Measurements from ENCODE around the gene MAML3.

Gene MAML3

DNA sequence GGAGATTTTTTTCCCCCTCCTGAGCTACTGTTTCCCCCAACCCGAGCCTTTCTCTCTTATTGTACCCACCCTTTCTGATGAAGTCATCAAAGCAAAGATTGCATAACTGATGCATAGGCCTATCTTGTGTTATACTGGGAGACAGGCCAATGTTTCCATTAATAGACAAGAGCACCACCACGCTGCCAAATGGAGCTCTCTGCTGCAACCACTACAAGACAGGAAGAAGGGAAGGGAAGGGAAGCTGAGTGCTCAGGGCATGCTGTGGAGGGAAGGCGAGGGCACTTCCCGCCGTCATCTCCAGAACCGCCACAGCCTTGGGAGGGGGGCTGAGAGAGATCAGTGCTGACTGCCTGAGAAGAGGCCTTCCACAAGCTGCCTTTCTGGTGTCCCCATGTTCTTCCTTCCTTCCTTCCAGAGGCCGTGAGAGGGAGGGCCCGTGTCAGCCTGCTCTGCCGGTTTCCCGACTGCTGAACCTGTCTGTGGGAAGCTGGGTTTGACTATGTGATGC lies 413.4 kb downstream of the MAML3 start:
- no peak for DNase-seq (ENCODE audit: extremely low read depth in 1 of 2, low read depth in 1 of 2)

DNA sequence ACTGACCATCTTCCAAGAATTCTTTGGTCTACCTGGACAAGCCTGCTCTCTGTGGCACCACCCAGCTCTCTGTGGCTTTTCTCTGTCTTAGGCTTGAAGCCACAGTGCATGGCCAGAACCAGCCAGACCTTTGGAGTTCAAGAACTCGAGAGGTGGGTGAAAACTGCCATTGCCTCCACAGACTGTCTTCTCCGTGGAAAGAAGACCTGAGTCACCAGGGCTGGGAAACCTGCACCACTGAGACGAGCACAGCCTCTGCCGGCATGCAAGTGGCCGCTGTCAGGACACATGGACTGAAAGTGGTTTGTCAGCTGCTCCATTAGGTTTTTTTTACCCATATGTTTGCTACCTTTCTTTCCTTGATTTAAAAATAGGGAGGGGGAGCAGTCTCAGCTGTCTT lies 413.9 kb downstream of the MAML3 start:
- DNase-seq (ENCODE audit: extremely low read depth in 1 of 2, low read depth in 1 of 2), result no peak

DNA sequence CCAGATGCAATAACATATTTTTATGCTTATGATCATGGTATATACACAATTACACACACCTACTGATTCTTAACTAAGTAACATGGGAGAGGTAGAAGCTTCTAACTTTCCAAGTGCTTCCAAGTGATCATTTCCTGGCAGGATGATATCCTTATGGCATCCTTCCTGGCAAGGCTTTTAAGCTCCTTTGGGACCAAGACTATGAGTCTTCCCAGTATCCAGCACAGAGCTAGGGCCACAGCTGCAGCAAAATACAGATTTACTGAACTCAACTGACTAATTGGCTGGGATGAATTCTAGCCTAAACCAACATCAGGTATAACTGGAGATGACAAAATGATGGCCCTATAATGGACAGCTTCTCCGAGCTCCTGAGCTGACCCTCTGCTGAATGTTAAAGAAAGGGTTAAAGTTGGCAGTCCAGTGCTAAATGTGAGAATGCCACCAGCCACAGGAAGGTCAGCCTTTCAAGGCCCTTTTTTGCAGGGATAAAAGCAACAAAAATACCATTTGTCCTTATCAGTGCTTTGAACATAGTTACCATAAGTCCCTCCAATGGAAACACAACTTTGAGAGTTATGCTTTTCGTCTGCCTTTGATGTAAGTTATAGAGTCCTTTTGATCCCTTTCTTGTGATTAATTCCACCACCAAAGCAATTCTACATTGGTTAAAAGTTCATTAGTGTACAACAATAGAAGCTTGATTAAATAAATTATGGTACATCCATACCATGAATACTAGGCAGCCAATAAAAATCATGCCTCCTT lies 415.0 kb downstream of the MAML3 start:
- DNase-seq (ENCODE audit: extremely low read depth in 1 of 2, low read depth in 1 of 2), result no peak

DNA sequence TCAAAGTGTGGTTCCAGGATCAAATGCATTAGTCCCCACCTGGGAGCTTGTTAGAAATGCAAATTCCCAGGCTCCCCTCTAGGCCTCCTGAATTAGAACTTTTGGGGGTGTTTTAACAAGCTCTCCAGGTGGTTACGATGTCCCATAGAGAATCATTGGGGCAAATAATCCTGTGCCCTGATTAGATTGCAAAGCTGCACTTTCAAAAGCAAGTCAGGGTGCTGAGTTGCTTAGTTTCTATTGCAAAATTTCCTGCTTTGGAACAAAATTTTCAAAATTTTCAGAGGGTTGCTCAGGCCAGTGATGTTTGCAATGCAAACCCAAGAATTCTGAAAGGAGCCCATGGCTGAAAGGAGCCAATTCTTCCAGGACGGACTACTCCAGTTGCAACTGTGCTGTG lies 417.3 kb downstream of the MAML3 start:
- DNase-seq (ENCODE audit: extremely low read depth in 1 of 2, low read depth in 1 of 2), result no peak

DNA sequence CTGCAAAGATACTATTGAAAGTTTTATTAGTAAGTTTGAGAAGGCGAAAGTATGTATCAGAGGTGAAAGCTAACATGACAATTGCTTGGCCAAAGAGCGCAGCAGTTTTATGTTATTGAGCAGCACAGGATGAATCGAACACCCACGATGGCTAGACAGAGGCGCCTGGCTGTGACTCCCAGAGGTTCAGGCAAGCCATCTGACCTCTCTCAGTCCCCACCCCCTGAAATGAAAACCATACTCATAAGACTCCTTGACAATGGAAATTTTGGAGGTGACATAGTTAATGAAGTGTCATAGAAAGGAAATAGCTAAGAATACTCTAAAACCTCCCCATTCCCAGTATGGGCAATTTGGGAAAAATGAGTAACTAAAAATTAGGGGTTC lies 417.7 kb downstream of the MAML3 start:
- DNase-seq (ENCODE audit: extremely low read depth in 1 of 2, low read depth in 1 of 2), result no peak

DNA sequence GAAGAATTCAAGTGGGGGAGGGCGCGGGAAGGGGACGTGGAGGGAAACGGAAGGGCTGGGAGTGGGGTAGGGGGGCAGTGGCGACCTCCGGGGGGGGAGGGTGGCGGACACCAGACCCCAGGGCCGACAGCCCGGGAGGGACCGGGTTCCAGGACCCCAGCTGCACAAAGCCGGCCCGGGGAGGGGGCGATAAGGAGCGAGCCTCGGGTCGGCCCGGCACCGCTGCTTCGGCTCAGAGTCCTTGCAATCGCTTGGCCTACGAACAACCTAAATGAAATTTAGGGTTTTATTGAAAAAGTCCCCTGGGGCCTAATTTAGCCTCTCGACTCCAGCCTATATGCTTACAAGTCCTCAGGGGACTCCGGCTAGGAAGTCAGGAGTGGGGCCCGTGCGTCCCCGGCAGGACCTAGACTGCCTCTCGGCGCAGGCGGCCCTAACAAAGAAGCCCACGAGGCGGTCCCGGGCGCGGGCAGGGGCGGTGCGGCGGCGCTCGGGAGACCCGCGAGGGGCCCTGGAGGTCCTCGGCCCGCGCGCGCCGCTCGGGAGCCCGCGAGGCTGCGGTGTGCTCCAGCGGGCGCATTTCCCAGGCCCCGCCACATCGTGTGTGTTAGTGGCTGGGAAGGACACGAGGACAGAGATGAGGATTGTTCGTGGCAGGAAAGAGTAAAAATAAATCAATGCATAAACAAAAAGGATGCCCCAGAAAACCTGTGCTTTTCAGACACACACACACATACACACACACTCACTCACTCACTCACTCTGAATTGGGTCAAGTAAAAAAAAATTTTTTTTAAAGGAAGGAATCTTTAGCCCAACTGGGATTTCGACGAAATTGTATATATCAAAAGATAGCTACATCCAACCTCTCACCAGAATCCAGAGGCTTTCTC lies 418.4 kb downstream of the MAML3 start:
- DNase-seq (ENCODE audit: extremely low read depth in 1 of 2, low read depth in 1 of 2), result no peak

DNA sequence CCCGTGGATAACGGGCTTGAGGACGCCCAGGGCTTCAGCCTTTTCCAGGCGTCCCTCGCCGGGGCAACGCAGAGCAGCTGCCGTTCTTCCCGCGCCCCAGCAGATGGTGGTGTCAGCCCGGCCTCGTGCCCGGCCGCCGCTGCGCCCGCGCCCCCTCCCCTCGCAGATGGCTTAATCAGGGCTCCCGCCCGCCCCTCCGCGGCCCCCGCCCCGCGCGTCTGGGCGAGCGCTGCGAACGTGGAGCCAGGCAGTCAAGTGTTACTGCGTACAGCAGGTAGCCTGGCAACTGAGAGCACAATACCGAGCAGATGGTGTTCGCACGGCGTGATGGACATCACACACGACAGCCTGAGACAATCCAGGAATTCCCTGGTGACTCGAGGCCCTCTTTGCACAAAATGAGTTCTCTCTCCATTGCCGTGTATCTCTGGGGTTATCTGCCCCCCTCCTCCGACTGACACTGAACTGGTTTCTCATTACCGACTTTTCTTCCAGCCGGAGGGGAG lies 419.1 kb downstream of the MAML3 start:
- DNase-seq (ENCODE audit: extremely low read depth in 1 of 2, low read depth in 1 of 2), result peak; percentile 4 to 16

DNA sequence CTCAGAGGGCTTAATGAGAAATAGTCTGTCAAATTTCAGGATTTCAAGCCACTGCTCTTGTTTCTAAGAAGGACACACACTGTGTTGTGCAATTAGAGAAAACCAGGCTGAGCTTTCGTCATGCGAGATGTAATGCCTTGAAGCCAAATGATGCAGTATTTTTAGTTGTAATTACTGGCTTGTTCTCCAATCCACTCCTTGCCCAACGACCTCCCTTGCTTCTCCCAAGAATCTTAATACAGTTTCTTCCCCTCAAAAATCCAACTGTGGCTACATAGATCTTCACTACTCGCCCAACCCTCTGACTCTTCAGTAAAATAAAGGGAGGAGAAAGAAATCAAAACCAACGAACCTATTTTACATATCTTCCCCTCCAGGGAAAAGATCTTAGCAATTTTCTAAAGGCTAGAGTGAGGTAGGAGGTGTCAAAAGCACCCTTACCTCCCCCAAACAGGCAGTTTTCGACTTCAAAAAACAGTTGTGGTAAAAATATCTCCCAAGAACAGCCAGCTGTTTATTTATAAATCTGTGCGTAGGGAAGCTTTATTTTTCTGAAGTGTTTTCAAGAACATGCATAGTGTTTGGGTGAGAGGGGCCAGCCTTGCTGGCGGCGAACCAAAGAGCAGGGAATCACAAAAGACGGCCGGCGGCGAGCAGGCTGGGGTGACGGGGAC lies 419.6 kb downstream of the MAML3 start:
- no peak for DNase-seq (ENCODE audit: extremely low read depth in 1 of 2, low read depth in 1 of 2)

DNA sequence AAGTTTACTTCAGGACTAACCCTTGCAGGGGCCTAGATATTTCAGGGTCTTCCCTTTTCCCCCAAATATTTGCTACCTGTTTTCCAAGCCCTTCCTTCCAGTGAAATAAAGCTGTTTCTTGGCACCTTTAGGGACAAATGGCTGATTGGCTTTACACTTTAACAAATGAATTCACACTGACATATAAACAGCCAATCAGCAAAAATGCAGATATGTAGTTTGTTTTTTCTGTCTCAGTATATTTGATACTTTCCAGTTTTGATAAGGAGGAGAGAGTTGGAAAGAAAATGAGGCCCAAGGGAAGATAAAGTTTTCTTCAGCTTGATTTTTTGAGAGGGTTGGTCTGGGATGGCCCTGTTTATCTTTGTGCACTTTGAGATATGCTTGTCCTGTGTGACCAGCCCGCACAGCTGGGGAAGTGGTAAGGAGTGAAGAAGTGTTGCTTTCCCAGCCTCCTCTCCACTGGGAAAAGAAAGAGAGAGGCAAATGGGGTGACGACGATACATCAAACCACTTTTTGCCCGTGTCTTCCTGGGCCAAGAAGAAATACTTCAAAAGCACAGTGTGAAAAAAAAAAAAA lies 420.9 kb downstream of the MAML3 start:
- DNase-seq (ENCODE audit: extremely low read depth in 1 of 2, low read depth in 1 of 2), result no peak

DNA sequence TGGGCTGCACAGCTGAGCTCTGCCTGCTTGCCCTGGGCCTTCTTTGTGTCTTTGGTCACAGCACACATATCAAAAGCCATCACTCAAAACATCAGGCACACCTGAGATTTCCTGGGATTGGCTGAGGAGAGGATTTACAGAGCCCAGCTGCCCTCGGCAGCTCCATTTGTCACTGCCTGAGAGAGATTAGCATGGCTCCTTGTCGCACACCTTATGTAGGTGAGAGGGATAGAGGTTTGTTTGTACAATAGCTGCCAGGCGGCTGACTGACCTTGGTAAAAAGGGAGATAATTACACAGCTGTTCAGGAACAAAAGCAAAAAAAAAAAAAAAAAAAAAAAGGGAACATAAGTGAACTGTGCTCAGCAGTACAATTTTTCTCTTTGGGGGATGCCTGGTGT lies 425.1 kb downstream of the MAML3 start:
- DNase-seq (ENCODE audit: extremely low read depth in 1 of 2, low read depth in 1 of 2), result no peak

DNA sequence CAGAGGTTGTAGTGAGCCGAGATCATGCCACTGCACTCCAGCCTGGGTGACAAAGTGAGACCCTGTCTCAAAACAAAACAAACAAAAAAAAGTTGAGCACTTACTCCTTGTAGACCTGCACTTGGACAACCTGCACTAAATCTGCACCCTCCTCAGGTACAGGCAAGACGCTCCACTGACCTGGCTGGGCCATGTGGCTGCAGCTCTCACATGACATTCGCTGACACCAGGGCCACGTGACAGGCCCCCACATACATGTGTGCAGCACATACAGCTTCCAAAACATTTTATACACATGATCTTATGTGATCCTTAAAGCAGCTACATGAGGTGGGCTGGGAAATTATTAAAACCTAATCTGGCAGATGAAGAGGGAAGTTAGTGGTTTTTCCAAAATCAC lies 425.8 kb downstream of the MAML3 start:
- DNase-seq (ENCODE audit: extremely low read depth in 1 of 2, low read depth in 1 of 2), result no peak

DNA sequence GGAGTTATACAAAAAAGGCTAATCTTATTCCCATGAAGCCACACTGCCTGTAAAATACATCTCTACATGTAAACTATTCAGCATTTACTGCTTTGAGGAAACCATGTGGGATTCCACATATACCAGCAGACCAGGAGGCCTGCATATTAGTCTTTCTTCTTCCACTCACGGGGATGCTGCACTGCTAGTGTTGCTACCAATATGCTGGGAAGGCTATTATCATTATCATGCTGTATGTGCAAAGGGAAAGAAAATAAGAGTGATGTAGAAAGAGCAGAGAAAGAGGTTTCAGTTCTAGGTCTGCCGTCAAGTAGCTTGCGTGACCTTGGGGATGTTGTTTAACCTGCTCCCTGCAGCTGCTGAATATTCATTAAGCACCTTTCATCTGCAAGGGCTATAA lies 427.4 kb downstream of the MAML3 start:
- DNase-seq (ENCODE audit: extremely low read depth in 1 of 2, low read depth in 1 of 2), result no peak

DNA sequence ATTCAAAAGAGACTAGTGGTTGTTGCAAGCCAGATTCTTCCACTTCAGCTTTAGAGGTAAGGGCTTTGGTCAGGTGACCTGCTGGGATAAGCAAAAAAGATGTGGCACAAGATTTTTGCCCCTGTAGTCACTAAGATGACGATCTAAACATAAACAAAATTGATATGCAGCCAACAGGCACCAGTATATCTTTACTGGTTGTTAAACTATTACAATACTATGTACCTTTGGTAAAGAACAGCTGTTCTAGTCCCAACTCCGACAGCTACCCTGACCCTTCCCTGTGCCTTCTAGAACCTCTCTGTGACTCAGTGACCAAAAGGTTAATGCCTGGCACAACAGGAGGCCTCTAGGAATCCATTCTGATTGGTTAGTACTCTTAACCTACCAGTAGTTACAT lies 428.7 kb downstream of the MAML3 start:
- no peak for DNase-seq (ENCODE audit: extremely low read depth in 1 of 2, low read depth in 1 of 2)

DNA sequence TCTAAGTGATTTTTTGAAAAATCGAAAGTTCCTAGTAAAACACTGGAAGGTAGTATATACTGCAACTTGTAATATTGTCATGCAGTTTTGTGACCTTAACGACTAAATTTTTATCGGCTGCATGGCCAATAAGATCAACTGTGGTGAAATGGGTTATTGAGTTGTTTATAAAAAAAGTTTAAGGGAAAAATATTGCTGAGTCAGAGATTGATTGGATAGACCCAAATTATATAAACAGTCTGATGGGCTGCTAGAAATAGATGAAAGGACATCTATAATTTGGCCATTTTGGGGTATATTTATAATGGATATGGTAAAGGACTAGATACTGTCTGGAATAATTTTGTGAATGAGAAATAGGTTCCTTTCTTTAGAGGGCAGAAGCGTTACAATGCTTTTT lies 432.2 kb downstream of the MAML3 start:
- no peak for DNase-seq (ENCODE audit: extremely low read depth in 1 of 2, low read depth in 1 of 2)

DNA sequence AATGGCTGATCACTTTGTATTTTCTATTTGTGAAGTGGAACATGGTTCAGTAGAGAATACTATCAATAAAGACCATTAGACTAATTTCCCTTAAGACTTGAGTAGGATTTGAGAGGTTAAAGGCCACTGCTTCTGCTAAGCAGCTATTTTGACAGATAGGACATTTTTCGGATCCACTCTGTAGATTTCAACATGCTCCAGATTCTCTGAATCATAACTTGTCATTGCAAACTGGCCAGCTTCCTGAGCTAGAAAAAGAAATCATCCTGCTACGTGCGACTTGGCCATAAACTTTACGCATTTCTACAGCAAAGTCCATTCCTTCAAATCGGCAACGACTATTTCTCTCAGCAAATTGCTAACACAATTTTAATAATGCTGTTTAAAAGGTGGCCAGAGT lies 433.2 kb downstream of the MAML3 start:
- DNase-seq (ENCODE audit: extremely low read depth in 1 of 2, low read depth in 1 of 2), result no peak

DNA sequence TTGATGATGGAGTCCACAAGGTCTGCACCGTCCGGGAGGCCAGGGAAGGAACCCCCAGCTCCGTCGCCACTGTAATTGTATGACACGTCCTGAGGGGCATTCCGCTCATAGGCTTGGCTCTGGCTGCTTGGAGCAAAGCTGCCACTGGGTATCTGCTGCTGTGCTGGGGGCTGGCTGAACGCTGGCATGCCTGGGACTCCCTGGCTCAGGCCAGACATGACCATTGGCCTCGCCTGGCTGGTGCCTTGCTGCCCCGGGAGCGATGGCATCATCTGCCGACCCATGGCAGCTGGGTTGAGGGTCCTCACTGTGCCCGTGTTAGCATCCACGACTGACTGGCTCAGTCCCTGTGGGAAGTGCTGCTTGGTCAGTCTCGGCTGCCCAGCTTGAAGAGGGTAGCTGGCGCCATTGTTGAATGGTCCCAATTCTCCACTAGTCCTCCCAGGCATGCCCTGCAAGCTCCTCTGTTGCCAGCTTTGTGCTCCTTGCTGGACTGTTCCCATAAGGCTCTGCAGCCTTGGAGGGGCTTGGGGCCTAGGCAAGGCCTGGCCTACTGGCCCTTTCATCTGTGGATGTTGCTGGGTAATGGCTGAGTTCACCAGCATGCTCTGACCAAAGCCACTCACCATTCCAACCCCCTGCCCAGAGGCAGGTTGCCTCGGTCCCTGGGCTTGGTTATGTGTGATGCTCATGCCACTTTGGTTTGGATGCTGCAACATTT lies 434.4 kb downstream of the MAML3 start:
- DNase-seq (ENCODE audit: extremely low read depth in 1 of 2, low read depth in 1 of 2), result no peak

DNA sequence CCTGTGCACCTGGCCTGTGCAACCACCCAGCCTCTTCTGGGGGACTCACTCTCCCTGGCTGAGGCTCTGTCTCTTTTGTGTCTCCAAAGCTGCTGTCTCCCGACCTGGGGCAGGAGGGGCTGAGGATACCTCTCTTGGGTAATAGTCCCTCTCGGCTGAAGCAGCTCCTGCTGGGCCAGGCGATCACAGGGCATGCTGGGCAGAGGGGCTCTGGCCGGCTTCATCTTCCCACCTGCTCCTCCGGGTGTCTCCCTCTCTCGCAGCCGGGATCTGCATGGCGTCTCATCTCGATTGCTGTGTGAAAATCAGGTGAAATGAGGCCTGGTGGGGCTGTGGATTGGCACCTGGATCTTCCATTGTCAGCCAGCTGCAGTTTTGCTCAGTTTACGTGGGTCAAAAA lies 435.2 kb downstream of the MAML3 start:
- no peak for DNase-seq (ENCODE audit: extremely low read depth in 1 of 2, low read depth in 1 of 2)

DNA sequence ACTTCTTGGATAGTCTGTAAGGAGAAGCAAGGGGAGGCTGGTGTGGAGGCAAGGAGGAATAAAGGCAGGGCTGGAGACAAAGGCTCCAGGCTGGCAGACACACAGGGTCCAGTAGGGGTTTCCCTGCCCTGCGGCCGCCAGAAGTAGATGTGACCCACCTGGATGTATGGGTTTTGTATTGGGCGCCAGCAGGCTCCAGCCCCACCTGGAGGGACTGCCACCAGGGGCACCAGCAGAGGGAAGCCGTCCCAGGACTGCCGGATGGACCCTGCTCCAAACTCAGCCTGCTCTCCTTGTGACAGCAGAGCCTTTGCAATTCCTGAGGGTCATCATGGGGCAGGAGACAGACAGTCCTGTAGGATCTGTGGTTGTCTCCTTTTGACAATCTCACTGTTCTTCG lies 435.6 kb downstream of the MAML3 start:
- DNase-seq (ENCODE audit: extremely low read depth in 1 of 2, low read depth in 1 of 2), result no peak

DNA sequence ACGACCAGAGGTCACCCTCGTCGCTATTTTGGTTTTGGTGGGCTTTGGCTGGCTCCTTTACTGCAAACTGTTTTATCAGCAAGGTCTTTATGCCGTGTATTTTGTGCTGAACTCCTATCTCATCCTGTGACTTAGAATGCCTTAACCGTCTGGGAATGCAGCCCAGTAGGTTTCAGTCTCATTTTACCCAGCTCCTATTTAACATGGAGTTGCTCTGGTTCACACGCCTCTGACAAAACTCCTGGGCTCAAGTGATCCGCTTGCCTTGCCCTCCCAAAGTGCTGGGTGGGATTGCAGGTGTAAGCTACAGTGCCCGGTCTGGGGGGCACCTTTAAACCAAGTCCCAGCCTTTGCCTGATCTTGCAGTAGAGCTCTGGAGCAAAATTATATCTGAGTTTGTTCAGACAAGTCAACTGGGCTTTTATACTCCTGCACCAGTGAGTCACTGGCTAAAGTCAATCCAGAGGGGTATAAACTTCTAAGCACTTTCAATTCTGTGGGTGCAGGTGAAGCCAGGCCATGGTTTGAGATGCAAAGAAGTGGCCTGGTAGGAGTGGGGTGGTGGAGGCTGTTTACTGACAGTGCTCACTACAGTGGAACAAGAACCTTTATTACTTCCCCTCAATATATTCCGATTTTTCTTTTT lies 438.1 kb downstream of the MAML3 start:
- DNase-seq (ENCODE audit: extremely low read depth in 1 of 2, low read depth in 1 of 2), result no peak

DNA sequence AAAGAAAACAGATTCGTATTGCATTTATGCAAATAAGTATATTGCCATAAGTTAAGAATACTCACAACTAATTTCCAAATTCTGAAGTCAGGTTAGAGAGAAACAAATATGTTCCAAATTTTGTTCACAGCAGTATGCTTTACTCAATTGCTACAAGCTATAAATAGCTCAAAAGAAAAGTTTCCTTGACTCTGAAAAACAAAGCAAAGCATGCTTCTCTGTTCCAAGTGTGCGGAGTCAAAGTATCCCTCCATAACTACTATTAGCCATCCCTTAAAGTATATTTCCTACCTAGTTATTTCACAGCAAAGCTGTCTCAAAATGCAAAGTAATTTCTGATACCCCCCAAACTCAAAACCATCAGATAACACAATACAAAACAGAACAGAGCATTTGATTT lies 441.1 kb downstream of the MAML3 start:
- no peak for DNase-seq (ENCODE audit: extremely low read depth in 1 of 2, low read depth in 1 of 2)
